ENCODE measurements around the gene HMGXB3.

Gene HMGXB3

GRCh38 chr5:150056075-150056443 is 55.5 kb downstream of the HMGXB3 start:
- in situ Hi-C loops (cut with HindIII; ENCODE audit: low sequenced_read_pairs) = no loop called here
- TF ChIP-seq CTCF (IDR thresholded peaks at IDR 0.05; ENCODE audit: low read depth, low read length, missing control alignments) = no peak
- no peak for DNase-seq (ENCODE audit: low read depth)
- H3K4me3 ChIP-seq (ENCODE audit: low read depth, low read length) = no peak overlapping the region

- DNase-seq (ENCODE audit: low read depth) = no peak
- TF ChIP-seq CTCF (IDR thresholded peaks at IDR 0.05; ENCODE audit: low read depth, low read length, missing control alignments) = no peak
- in situ Hi-C loops (cut with HindIII; ENCODE audit: low sequenced_read_pairs) = no loop called here
- H3K4me3 ChIP-seq (ENCODE audit: low read depth, low read length) = no peak overlapping the region
Observed at GRCh38 chr5:150057052-150057451, 56.5 kb downstream of the HMGXB3 start.

GRCh38 chr5:150057511-150057910 is 57.0 kb downstream of the HMGXB3 start:
- H3K4me3 ChIP-seq (ENCODE audit: low read depth, low read length) = no peak overlapping the region
- TF ChIP-seq CTCF (IDR thresholded peaks at IDR 0.05; ENCODE audit: low read depth, low read length, missing control alignments) = no peak
- in situ Hi-C loops (cut with HindIII; ENCODE audit: low sequenced_read_pairs) = no loop called here
- DNase-seq (ENCODE audit: low read depth) = no peak

- TF ChIP-seq CTCF (IDR thresholded peaks at IDR 0.05; ENCODE audit: low read depth, low read length, missing control alignments) = no peak
- no peak overlapping the region for H3K4me3 ChIP-seq (ENCODE audit: low read depth, low read length)
- no peak for DNase-seq (ENCODE audit: low read depth)
- in situ Hi-C loops (cut with HindIII; ENCODE audit: low sequenced_read_pairs) = no loop called here
Observed at GRCh38 chr5:150057996-150058395, 57.5 kb downstream of the HMGXB3 start.

- no peak for TF ChIP-seq CTCF (IDR thresholded peaks at IDR 0.05; ENCODE audit: low read depth, low read length, missing control alignments)
- no peak for DNase-seq (ENCODE audit: low read depth)
- H3K4me3 ChIP-seq (ENCODE audit: low read depth, low read length) = no peak overlapping the region
- in situ Hi-C loops (cut with HindIII; ENCODE audit: low sequenced_read_pairs) = no loop called here
Observed at GRCh38 chr5:150058480-150059126, 58.1 kb downstream of the HMGXB3 start.

GRCh38 chr5:150059623-150060022 is 59.1 kb downstream of the HMGXB3 start:
- in situ Hi-C loops (cut with HindIII; ENCODE audit: low sequenced_read_pairs) = no loop called here
- no peak for DNase-seq (ENCODE audit: low read depth)
- no peak for TF ChIP-seq CTCF (IDR thresholded peaks at IDR 0.05; ENCODE audit: low read depth, low read length, missing control alignments)
- H3K4me3 ChIP-seq (ENCODE audit: low read depth, low read length) = no peak overlapping the region
